H9 (cell line): Measurements from ENCODE around the gene COL4A6. TPM values are rescaled to one million over a fixed set of nuclear protein-coding genes. Genes with fewer than 3 reads are reported as not detected.

Experiments
- DNase-seq: peaks from one replicate; pipeline ENCODE4 v3.0.0-alpha.2; 2017
- H2AFZ ChIP-seq: one replicate; pipeline ENCODE4 v1.6.1; 2013; ENCODE audit warnings: mild to moderate bottlenecking, low read length, control low read depth, moderate library complexity
- H2AK5ac ChIP-seq: 2 replicates; pipeline ENCODE4 v1.6.1; 2013; ENCODE audit warnings: low read length, control low read depth, mixed read lengths; ENCODE audit not compliant: insufficient read length
- H2BK120ac ChIP-seq: one replicate; pipeline ENCODE4 v1.6.1; 2013; ENCODE audit warnings: low read depth, mild to moderate bottlenecking, low read length, control low read depth, inconsistent platforms; ENCODE audit not compliant: poor library complexity, severe bottlenecking
- H2BK12ac ChIP-seq: 2 replicates; pipeline ENCODE4 v1.6.1; 2013; ENCODE audit warnings: low read length, control low read depth, mixed read lengths, low read depth; ENCODE audit not compliant: insufficient read length
- H2BK15ac ChIP-seq: 2 replicates; pipeline ENCODE4 v1.6.1; 2013; ENCODE audit warnings: low read depth, low read length, control low read depth
- H2BK20ac ChIP-seq: one replicate; pipeline ENCODE4 v1.6.1; 2013; ENCODE audit warnings: low read depth, mild to moderate bottlenecking, low read length, control low read depth, inconsistent platforms; ENCODE audit not compliant: poor library complexity, severe bottlenecking
- H2BK5ac ChIP-seq: 2 replicates; pipeline ENCODE4 v1.6.1; 2013; ENCODE audit warnings: low read length, control low read depth, mixed read lengths; ENCODE audit not compliant: insufficient read length
- H3K14ac ChIP-seq: 2 replicates; pipeline ENCODE4 v1.6.1; 2013; ENCODE audit warnings: low read length, control low read depth; ENCODE audit not compliant: insufficient read depth
- H3K18ac ChIP-seq: 2 replicates; pipeline ENCODE4 v1.6.1; 2013; ENCODE audit warnings: low read depth, mild to moderate bottlenecking, mixed read lengths, low read length, control low read depth; ENCODE audit not compliant: insufficient read length
- H3K23ac ChIP-seq: 2 replicates; pipeline ENCODE4 v1.6.1; 2013; ENCODE audit warnings: low read length, control low read depth, mixed read lengths, low read depth; ENCODE audit not compliant: insufficient read length
- H3K23me2 ChIP-seq: 2 replicates; pipeline ENCODE4 v1.6.1; 2013; ENCODE audit warnings: low read depth, mild to moderate bottlenecking, mixed read lengths, low read length, control low read depth; ENCODE audit not compliant: insufficient read length, poor library complexity, severe bottlenecking
- H3K27ac ChIP-seq: 2 replicates; pipeline ENCODE4 v1.5.1; 2013; ENCODE audit warnings: low read length, control low read depth, mixed read lengths, low read depth; ENCODE audit not compliant: insufficient read length
- H3K27me3 ChIP-seq: 2 replicates; pipeline ENCODE4 v1.6.1; 2013; ENCODE audit warnings: low read length, control low read depth, inconsistent platforms; ENCODE audit not compliant: insufficient read depth
- H3K4ac ChIP-seq: 2 replicates; pipeline ENCODE4 v1.6.1; 2013; ENCODE audit warnings: low read depth, mild to moderate bottlenecking, control low read depth, inconsistent platforms, low read length, moderate library complexity
- H3K4me1 ChIP-seq: 2 replicates; pipeline ENCODE4 v1.6.1; 2013; ENCODE audit warnings: low read length, control low read depth, inconsistent platforms; ENCODE audit not compliant: insufficient read depth
- H3K4me2 ChIP-seq: 2 replicates; pipeline ENCODE4 v1.6.1; 2013; ENCODE audit warnings: low read length, control low read depth, mixed read lengths; ENCODE audit not compliant: insufficient read length, insufficient read depth
- H3K56ac ChIP-seq: 2 replicates; pipeline ENCODE4 v1.6.1; 2013; ENCODE audit warnings: low read depth, mild to moderate bottlenecking, mixed read lengths, low read length, control low read depth; ENCODE audit not compliant: insufficient read length
- H3K79me1 ChIP-seq: 2 replicates; pipeline ENCODE4 v1.6.1; 2013; ENCODE audit warnings: low read depth, mild to moderate bottlenecking, moderate library complexity, low read length, control low read depth, inconsistent platforms; ENCODE audit not compliant: insufficient read depth, poor library complexity, severe bottlenecking
- H3K79me2 ChIP-seq: 2 replicates; pipeline ENCODE4 v1.6.1; 2013; ENCODE audit warnings: low read length, control low read depth, inconsistent platforms; ENCODE audit not compliant: insufficient read depth
- H3K9ac ChIP-seq: 2 replicates; pipeline ENCODE4 v1.6.1; 2013; ENCODE audit warnings: low read length, control low read depth, mixed read lengths; ENCODE audit not compliant: insufficient read length; ENCODE audit errors: extremely low read depth
- H3K9me3 ChIP-seq: one replicate; pipeline ENCODE4 v1.6.1; 2013; ENCODE audit warnings: low read depth, low read length, inconsistent platforms; ENCODE audit not compliant: control insufficient read depth
- H3T11ph ChIP-seq: one replicate; pipeline ENCODE4 v1.6.1; 2013; ENCODE audit warnings: mild to moderate bottlenecking, low read length, control low read depth, inconsistent platforms
- H4K20me1 ChIP-seq: one replicate; pipeline ENCODE4 v1.6.1; 2013; ENCODE audit not compliant: control insufficient read depth, insufficient read length, insufficient read depth
- H4K5ac ChIP-seq: 2 replicates; pipeline ENCODE4 v1.6.1; 2013; ENCODE audit warnings: low read depth, mild to moderate bottlenecking, mixed read lengths, low read length, control low read depth; ENCODE audit not compliant: insufficient read length
- H4K8ac ChIP-seq: replicated peaks from 2 replicates; pipeline ENCODE4 v1.6.1; 2013; ENCODE audit warnings: low read length, control low read depth, mixed read lengths, low read depth; ENCODE audit not compliant: insufficient read length
- H4K91ac ChIP-seq: 2 replicates; pipeline ENCODE4 v1.6.1; 2013; ENCODE audit warnings: low read depth, mild to moderate bottlenecking, moderate library complexity, mixed read lengths, low read length, control low read depth; ENCODE audit not compliant: insufficient read length
- H3K27ac Mint-ChIP-seq, 3 experiments: 2 replicates in 2 of 3; 3 replicates in 1 of 3; pipeline ENCODE4 v1.8.0; 2020 to 2021; ENCODE audit warnings: mixed read lengths in 3 of 3, mild to moderate bottlenecking in 1 of 3, moderate library complexity in 1 of 3
- H3K27me3 Mint-ChIP-seq: 2 replicates; pipeline ENCODE4 v1.8.0; 2021; ENCODE audit warnings: low read depth, mild to moderate bottlenecking, moderate library complexity, mixed read lengths
- H3K36me3 Mint-ChIP-seq, 3 experiments: 2 replicates in 2 of 3; 3 replicates in 1 of 3; pipeline ENCODE4 v1.8.0; 2020 to 2021; ENCODE audit warnings: low read depth in 3 of 3, mixed read lengths in 3 of 3; ENCODE audit not compliant: insufficient read depth in 1 of 3
- H3K4me1 Mint-ChIP-seq, 2 experiments: 2 replicates each; pipeline ENCODE4 v1.8.0; 2020; ENCODE audit warnings: mixed read lengths in 2 of 2
- H3K4me3 Mint-ChIP-seq, 2 experiments: 2 replicates in 1 of 2; 3 replicates in 1 of 2; pipeline ENCODE4 v1.8.0; 2020 to 2021; ENCODE audit warnings: mild to moderate bottlenecking in 2 of 2, mixed read lengths in 2 of 2, moderate library complexity in 1 of 2
- H3K9me3 Mint-ChIP-seq, 2 experiments: 2 replicates in 1 of 2; 3 replicates in 1 of 2; pipeline ENCODE4 v1.8.0; 2020; ENCODE audit warnings: mild to moderate bottlenecking in 2 of 2, mixed read lengths in 2 of 2, moderate library complexity in 1 of 2
- CTCF ChIP-seq: fragments of 200-600 bp; sonication (generic); conservative IDR thresholded peaks from 3 replicates; pipeline ENCODE4 v1.8.0; 2021; ENCODE audit warnings: antibody characterized with exemption, mild to moderate bottlenecking
- WGBS: extraction: QIAGEN DNeasy Blood & Tissue Kit; methylation state at CpG from one replicate; pipeline ENCODE4 v1.1.7; 2013; ENCODE audit warnings: missing lambda C conversion rate, low lambda C conversion rate, mixed read lengths; ENCODE audit not compliant: insufficient read length; ENCODE audit errors: extremely low coverage; 5-methylcytosine and 5-hydroxymethylcytosine counted together
- total RNA-seq: library from RNA; stranded (reverse); gene quantifications from 2 replicates; pipeline ENCODE4 v1.2.1, GENCODE V29; 2021

The COL4A6 gene
- total RNA-seq, 1 experiment from 2014 or later = 16.7 TPM

DNA sequence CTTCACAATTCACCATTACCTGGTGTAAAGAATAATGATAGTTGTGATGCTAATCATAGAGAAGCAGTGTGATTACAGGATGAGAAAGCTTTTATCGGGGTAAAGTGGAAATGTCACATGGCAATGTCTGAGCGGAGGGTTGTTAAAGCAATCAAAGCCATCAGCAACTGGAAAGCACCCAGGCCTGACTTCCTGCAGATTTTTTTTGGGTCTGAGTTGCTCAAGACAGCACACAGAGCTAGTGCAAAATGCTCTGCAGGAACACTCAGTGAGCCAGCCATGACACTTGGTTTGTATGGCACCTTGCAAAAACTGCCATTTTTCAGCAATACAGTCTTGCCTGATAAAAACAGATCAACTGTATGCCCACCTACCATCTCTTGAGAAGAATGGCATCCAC is 152.9 kb downstream of the COL4A6 start:
- Histone ChIP-seq H3K79me2 (no peaks in the 10 kb centered on the region), H3K9me3 (no peaks in the 10 kb centered on the region), H4K20me1 (no peaks in the 10 kb centered on the region), H2BK120ac (no peak overlapping the region), H2BK5ac (no peak overlapping the region), H3K4me2 (no peak overlapping the region), H4K8ac (no peak overlapping the region), H3K27ac (no peak overlapping the region), H3K23ac (no peak overlapping the region), H3K4ac (no peak overlapping the region), H4K5ac (no peak overlapping the region), H4K91ac (no peak overlapping the region), H3K9ac (no peak overlapping the region), H2BK20ac (no peak overlapping the region), H3K56ac (no peak overlapping the region), H2BK12ac (no peak overlapping the region), H3K4me1 (no peaks in the 10 kb centered on the region), H3K79me1 (no peaks in the 10 kb centered on the region), H3T11ph (no peak overlapping the region), H3K14ac (no peak overlapping the region), H3K27me3 (no peaks in the 10 kb centered on the region), H2AFZ (no peak overlapping the region), H2AK5ac (no peak overlapping the region), H3K18ac (no peak overlapping the region), H2BK15ac (no peak overlapping the region), H3K23me2 (no peaks in the 10 kb centered on the region)
- Mint-ChIP-seq H3K27ac (no peak overlapping the region), H3K27me3 (no peaks in the 10 kb centered on the region), H3K4me1 (no peaks in the 10 kb centered on the region), H3K9me3 (no peaks in the 10 kb centered on the region; a peak in 1 of 5 replicates), H3K36me3 (0 out of 7 replicates have a peak, but pooled peaks cover 0 to 1% (median 0%) of the 10 kb centered on the region in 3 experiments), H3K4me3 (no peak overlapping the region)
- no peak for TF ChIP-seq CTCF
- DNase-seq = no peak
- no CpG with 5 or more reads among the region's 2 CpGs for WGBS
